ENCODE measurements around the gene CYP19A1.

The CYP19A1 gene

GRCh38 chr15:51186181-51186705 lies 152.2 kb downstream of the CYP19A1 start:
- peaks cover 37% of the 10 kb centered on the region for H3K27me3 Mint-ChIP-seq
- H3K4me1 Mint-ChIP-seq: no peaks in the 10 kb centered on the region
- H3K4me3 Mint-ChIP-seq: no peak overlapping the region
- DNase-seq (ENCODE audit: low spot score in 2 of 2) (no peak), ATAC-seq (replicated peaks; ENCODE audit: extremely low read depth, poor library complexity, severe bottlenecking) (no peak)
- H3K9me3 Mint-ChIP-seq: no peaks in the 10 kb centered on the region
- H3K36me3 Mint-ChIP-seq (ENCODE audit: insufficient read depth): no peaks in the 10 kb centered on the region
- no peak overlapping the region for H3K27ac Mint-ChIP-seq (ENCODE audit: low read depth)

DNA sequence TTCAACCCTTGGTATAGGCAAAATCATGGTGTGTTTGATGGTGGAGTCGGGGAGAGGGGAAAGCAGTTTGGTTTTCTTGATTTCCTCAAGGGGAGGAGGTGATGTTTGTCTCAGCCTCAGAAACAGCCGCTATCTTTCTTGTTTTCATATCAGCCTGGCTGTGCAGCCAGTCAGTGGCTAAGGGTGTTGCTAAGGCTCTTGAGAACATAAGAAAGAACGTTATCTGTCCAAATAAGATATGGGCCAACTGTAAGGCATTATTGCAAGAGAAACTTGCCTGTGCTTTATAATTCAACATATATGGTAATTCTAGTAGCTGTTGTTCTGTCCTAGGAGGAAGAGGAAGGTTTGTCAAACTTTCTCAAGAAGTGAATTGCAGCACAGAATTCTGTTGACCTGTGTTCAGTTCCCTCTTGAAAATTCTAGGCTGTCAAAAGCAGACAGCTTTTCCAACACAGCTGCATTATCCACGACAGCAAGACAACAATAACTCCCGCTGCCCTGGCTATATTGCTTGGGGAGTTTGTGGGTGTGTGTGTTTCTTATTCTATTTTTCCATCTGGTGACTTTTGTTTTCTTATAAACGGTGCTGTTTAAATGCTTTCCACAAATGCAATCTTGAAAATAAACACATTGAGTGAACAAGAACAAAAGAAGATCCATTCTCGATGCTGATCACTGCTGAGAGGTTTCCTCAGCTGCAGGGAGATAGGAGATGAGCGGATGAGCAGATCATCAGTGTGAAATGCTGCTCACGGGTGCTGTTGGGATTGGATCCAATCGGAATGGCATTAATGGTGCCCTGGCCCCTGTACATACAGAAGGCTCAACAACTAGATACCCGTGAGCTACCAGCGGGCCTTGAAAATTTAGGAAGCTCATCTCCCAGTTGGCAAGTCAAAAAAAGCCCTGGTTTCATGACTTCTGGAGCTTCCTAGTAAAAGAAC lies 152.9 kb downstream of the CYP19A1 start:
- ATAC-seq (replicated peaks; ENCODE audit: extremely low read depth, poor library complexity, severe bottlenecking) (no peak), DNase-seq (ENCODE audit: low spot score in 2 of 2) (no peak)
- no peaks in the 10 kb centered on the region for H3K36me3 Mint-ChIP-seq (ENCODE audit: insufficient read depth)
- H3K27ac Mint-ChIP-seq (ENCODE audit: low read depth): no peak overlapping the region
- no peak overlapping the region for H3K4me3 Mint-ChIP-seq
- H3K27me3 Mint-ChIP-seq: peaks cover 35% of the 10 kb centered on the region
- H3K9me3 Mint-ChIP-seq: no peaks in the 10 kb centered on the region
- no peaks in the 10 kb centered on the region for H3K4me1 Mint-ChIP-seq

- no peak for DNase-seq (ENCODE audit: low spot score in 2 of 2)
- no peaks in the 10 kb centered on the region for H3K4me1 Mint-ChIP-seq
- H3K36me3 Mint-ChIP-seq (ENCODE audit: insufficient read depth): no peaks in the 10 kb centered on the region
- no peak overlapping the region for H3K4me3 Mint-ChIP-seq
- peaks cover 35% of the 10 kb centered on the region for H3K27me3 Mint-ChIP-seq
- H3K9me3 Mint-ChIP-seq: no peaks in the 10 kb centered on the region
- no peak overlapping the region for H3K27ac Mint-ChIP-seq (ENCODE audit: low read depth)
- no peak for ATAC-seq (replicated peaks; ENCODE audit: extremely low read depth, poor library complexity, severe bottlenecking)
Measured at GRCh38 chr15:51184627-51185026, 153.8 kb downstream of the CYP19A1 start.

- no peak for DNase-seq (ENCODE audit: low spot score in 2 of 2)
- Mint-ChIP-seq H3K9me3 (no peaks in the 10 kb centered on the region), H3K4me3 (no peak overlapping the region), H3K36me3 (ENCODE audit: insufficient read depth) (no peaks in the 10 kb centered on the region), H3K4me1 (no peaks in the 10 kb centered on the region), H3K27ac (ENCODE audit: low read depth) (no peak overlapping the region), H3K27me3 (peaks cover 35% of the 10 kb centered on the region)
- ATAC-seq (replicated peaks; ENCODE audit: extremely low read depth, poor library complexity, severe bottlenecking): no peak
Measured at GRCh38 chr15:51183076-51183475, 155.3 kb downstream of the CYP19A1 start.

DNA sequence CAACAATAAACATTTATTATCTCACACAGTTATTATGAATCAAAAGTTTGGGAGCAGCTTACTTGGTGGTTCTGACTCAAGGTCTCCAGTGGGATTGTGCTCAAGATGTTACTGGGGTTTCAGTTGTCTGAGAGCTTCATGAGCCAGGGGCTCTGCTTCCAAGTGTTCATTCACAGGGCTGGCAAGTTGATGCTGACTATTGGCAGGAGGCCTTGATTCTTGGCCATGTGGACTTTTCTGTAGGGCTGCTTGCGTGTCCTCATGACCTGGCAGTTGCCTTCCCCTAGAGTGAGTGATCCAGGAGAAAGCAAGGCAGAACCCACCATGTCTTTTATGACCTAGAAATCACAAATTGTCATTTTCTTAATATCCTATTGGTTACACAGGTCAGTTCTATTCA lies 156.5 kb downstream of the CYP19A1 start:
- Mint-ChIP-seq H3K4me3 (no peak overlapping the region), H3K36me3 (ENCODE audit: insufficient read depth) (no peaks in the 10 kb centered on the region)
- DNase-seq (ENCODE audit: low spot score in 2 of 2): no peak

DNA sequence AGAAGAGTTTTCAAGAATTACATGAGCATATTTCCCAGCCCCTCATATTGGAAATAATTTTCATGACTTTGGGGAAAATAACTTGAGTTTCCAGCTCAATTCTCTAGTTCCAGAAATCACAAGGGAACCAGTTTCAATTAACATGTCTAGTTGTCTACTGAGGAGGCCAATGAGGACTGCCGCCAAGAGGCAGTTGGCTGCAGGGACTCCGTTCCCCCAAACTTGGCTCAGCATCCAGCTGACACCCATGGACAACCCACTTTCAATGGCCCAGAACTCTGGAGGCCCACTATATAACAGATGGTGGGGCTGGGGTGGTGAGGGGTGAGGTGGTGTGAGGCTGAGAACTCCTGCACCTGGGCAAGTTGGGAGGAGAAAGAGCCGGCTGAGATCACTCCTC lies 157.2 kb downstream of the CYP19A1 start:
- DNase-seq (ENCODE audit: low spot score in 2 of 2) (no peak), ATAC-seq (replicated peaks; ENCODE audit: extremely low read depth, poor library complexity, severe bottlenecking) (no peak)
- H3K9me3 Mint-ChIP-seq: no peaks in the 10 kb centered on the region
- peaks cover 26% of the 10 kb centered on the region for H3K27me3 Mint-ChIP-seq
- no peaks in the 10 kb centered on the region for H3K36me3 Mint-ChIP-seq (ENCODE audit: insufficient read depth)
- H3K4me3 Mint-ChIP-seq: no peak overlapping the region
- no peaks in the 10 kb centered on the region for H3K4me1 Mint-ChIP-seq
- no peak overlapping the region for H3K27ac Mint-ChIP-seq (ENCODE audit: low read depth)

More for the DNA sequence above, 156.5 kb downstream of the CYP19A1 start:
- no peaks in the 10 kb centered on the region for H3K4me1 Mint-ChIP-seq
- H3K27me3 Mint-ChIP-seq: peaks cover 32% of the 10 kb centered on the region
- H3K9me3 Mint-ChIP-seq: no peaks in the 10 kb centered on the region
- no peak for ATAC-seq (replicated peaks; ENCODE audit: extremely low read depth, poor library complexity, severe bottlenecking)
- no peak overlapping the region for H3K27ac Mint-ChIP-seq (ENCODE audit: low read depth)

GRCh38 chr15:51180534-51180933 lies 157.9 kb downstream of the CYP19A1 start:
- peaks cover 19% of the 10 kb centered on the region for H3K27me3 Mint-ChIP-seq
- no peaks in the 10 kb centered on the region for H3K4me1 Mint-ChIP-seq
- H3K36me3 Mint-ChIP-seq (ENCODE audit: insufficient read depth): no peaks in the 10 kb centered on the region
- ATAC-seq (replicated peaks; ENCODE audit: extremely low read depth, poor library complexity, severe bottlenecking) (no peak), DNase-seq (ENCODE audit: low spot score in 2 of 2) (no peak)
- H3K27ac Mint-ChIP-seq (ENCODE audit: low read depth): no peak overlapping the region
- H3K9me3 Mint-ChIP-seq: no peaks in the 10 kb centered on the region
- H3K4me3 Mint-ChIP-seq: no peak overlapping the region

DNA sequence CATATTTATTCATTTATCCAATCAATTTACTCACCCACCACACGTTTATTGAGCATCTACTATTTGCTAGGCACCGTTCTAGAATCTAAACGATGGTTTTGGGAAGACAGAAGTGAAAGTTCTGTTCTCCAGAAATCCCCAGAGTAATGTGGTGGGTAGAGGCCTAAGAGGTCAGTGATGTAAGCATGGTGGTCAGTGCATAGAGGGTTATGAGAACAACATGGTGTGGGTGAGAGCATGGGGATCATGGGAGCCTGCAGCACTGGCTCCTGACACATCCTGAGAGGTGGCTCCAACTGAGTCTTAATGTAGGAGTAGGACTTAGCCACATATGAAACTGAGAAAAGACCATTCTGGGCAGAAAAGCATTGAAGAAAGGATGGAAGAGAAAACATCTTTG lies 158.4 kb downstream of the CYP19A1 start:
- DNase-seq (ENCODE audit: low spot score in 2 of 2) (no peak), ATAC-seq (replicated peaks; ENCODE audit: extremely low read depth, poor library complexity, severe bottlenecking) (no peak)
- H3K4me3 Mint-ChIP-seq: no peak overlapping the region
- no peaks in the 10 kb centered on the region for H3K4me1 Mint-ChIP-seq
- no peaks in the 10 kb centered on the region for H3K36me3 Mint-ChIP-seq (ENCODE audit: insufficient read depth)
- H3K27ac Mint-ChIP-seq (ENCODE audit: low read depth): no peak overlapping the region
- H3K27me3 Mint-ChIP-seq: peaks cover 13% of the 10 kb centered on the region
- H3K9me3 Mint-ChIP-seq: no peaks in the 10 kb centered on the region

DNA sequence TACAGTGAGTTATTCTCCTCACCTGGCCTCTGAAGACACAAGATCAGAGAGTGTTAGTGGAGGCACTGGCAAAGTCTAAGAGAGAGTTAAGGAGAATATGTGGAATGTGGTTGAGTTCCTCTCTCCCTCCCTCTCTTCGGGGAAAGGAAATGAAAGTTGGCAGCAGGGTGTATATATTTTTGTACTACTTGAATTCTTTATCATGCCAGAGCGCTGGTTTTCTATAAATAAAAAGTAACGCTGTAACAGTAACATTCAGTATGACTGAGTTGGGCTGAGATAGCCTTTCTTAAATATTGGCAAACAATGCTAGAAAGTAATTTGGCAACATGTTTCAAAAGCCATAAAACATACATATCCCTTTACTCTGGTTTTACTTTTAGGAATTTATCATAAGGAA lies 166.2 kb downstream of the CYP19A1 start:
- Mint-ChIP-seq H3K9me3 (no peaks in the 10 kb centered on the region), H3K36me3 (ENCODE audit: insufficient read depth) (no peaks in the 10 kb centered on the region), H3K27me3 (peaks cover 50% of the 10 kb centered on the region), H3K27ac (ENCODE audit: low read depth) (no peak overlapping the region), H3K4me1 (no peaks in the 10 kb centered on the region), H3K4me3 (no peak overlapping the region)
- no peak for DNase-seq (ENCODE audit: low spot score in 2 of 2)
- ATAC-seq (replicated peaks; ENCODE audit: extremely low read depth, poor library complexity, severe bottlenecking): no peak

GRCh38 chr15:51171634-51171932 lies 166.8 kb downstream of the CYP19A1 start:
- peaks cover 51% of the 10 kb centered on the region for H3K27me3 Mint-ChIP-seq
- no peak overlapping the region for H3K4me3 Mint-ChIP-seq
- ATAC-seq (replicated peaks; ENCODE audit: extremely low read depth, poor library complexity, severe bottlenecking) (no peak), DNase-seq (ENCODE audit: low spot score in 2 of 2) (no peak)
- H3K4me1 Mint-ChIP-seq: no peaks in the 10 kb centered on the region
- no peaks in the 10 kb centered on the region for H3K9me3 Mint-ChIP-seq
- H3K36me3 Mint-ChIP-seq (ENCODE audit: insufficient read depth): no peaks in the 10 kb centered on the region
- no peak overlapping the region for H3K27ac Mint-ChIP-seq (ENCODE audit: low read depth)

DNA sequence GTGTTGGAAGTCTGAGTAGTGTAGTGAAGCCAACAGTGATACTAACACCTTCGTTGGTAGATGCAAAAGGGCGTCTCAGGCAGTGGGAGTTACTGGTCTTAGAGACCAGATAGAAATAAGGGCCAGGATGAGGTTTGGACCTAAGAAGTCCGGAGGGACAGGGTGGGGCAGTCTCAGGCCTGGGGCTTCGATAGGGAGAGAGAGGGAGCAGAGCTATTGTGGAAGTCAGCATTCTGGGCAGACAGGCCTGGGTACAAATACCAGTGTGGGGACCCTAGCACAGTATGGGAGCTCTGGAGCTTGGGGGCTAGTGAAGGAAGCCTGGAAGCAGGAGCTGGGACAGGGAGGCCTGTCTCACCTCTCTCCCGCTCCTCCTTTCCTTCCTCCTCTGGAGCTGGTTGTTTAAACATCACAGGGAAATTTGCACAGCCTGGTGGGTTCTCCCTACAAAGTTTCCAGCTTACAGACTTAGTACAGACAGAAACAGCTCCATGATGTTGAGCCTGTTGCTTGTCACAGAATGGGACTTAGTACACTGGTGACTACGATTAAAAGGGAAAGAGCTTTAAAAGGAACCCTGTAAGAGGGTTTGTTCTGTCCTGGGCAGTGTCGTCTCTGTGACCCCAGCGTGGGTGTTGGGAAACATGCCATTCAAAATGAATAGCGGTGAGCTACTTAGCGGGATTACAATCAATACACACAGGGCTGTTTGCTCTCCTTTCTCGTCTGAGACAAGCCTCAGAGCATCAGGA lies 167.3 kb downstream of the CYP19A1 start:
- ATAC-seq (replicated peaks; ENCODE audit: extremely low read depth, poor library complexity, severe bottlenecking) (no peak), DNase-seq (ENCODE audit: low spot score in 2 of 2) (no peak)
- Mint-ChIP-seq H3K4me1 (no peaks in the 10 kb centered on the region), H3K9me3 (no peaks in the 10 kb centered on the region), H3K27ac (ENCODE audit: low read depth) (no peak overlapping the region), H3K4me3 (no peak overlapping the region), H3K27me3 (peaks cover 51% of the 10 kb centered on the region), H3K36me3 (ENCODE audit: insufficient read depth) (no peaks in the 10 kb centered on the region)

DNA sequence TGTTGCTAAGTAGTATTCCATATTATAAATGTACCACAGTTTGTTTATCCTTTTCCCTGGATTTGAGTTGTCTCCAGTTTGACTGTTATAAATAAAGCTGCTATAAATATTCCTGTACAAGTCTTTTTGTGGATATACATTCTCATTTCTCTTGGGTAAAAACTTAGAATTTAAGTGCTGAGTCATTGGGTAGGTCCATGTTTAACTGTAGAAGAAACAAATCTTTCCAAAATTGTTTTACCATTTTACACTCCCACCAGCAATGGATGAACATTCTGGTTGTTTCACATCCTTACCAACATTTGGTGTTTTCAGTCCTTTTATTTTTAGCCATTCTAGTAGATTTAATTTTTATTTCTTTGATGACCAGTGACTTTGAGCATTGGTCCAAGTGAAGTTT lies 169.7 kb downstream of the CYP19A1 start:
- Mint-ChIP-seq H3K4me3 (no peak overlapping the region), H3K27me3 (peaks cover 70% of the 10 kb centered on the region), H3K4me1 (no peaks in the 10 kb centered on the region), H3K27ac (ENCODE audit: low read depth) (no peak overlapping the region), H3K36me3 (ENCODE audit: insufficient read depth) (no peaks in the 10 kb centered on the region), H3K9me3 (no peaks in the 10 kb centered on the region)
- ATAC-seq (replicated peaks; ENCODE audit: extremely low read depth, poor library complexity, severe bottlenecking) (no peak), DNase-seq (ENCODE audit: low spot score in 2 of 2) (no peak)

DNA sequence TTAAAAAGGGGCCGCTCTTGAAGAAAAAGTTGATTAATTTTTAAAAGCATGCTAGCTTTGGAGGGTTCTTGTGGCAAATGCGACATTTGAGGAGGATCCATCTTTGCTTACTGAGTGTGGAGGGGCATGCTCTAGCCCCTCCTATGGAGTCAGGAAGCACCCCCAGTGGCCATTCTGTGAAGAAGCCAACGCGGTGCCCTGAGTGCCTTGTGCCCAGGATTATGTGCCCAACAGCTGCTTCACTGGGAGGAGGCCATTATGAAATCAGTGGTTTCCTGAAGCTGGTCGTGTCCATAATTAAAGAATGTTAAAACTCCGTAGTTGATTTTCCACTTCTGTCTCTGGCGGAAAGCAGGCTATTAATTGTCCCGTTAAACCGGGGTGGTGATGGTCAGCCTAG lies 174.6 kb downstream of the CYP19A1 start:
- H3K27me3 Mint-ChIP-seq: peaks cover 60% of the 10 kb centered on the region
- DNase-seq (ENCODE audit: low spot score in 2 of 2) (no peak), ATAC-seq (replicated peaks; ENCODE audit: extremely low read depth, poor library complexity, severe bottlenecking) (no peak)
- no peaks in the 10 kb centered on the region for H3K36me3 Mint-ChIP-seq (ENCODE audit: insufficient read depth)
- H3K4me1 Mint-ChIP-seq: no peaks in the 10 kb centered on the region
- no peaks in the 10 kb centered on the region for H3K9me3 Mint-ChIP-seq
- H3K27ac Mint-ChIP-seq (ENCODE audit: low read depth): no peak overlapping the region
- H3K4me3 Mint-ChIP-seq: no peak overlapping the region

All from central memory CD8-positive, alpha-beta T cell (primary cell).